Measurements from ENCODE around the gene AUTS2. TPM values are rescaled to one million over a fixed set of nuclear protein-coding genes. Genes with fewer than 3 reads are reported as not detected.

The AUTS2 gene
- total and polyA plus RNA-seq, 2 of the 8 experiments (the other 6 are each of a cell fraction or from before 2014, with no cell fraction given): 25.9 to 101 TPM

DNA sequence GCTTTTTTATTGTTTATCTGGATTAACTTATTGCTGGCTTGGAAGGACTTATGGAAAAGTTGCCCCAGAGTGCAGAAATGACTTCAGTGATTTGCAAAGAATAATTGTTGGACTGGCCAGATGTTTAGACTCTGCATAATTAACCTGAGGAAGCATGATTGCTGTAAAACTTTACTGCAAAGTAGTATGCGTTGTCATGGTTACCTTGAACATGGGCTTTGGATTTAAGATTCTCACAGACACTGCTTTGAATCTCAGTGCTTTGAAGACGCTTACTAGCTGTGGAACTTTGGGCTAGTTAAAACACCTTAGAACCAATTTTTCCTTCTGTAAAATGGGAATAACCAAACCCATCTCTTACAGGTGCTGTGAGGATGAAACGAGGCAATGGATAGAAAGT, 1108.4 kb downstream of the AUTS2 start:
- ChIA-PET CTCF (ENCODE audit: partially characterized antibody) (interaction anchor here (1.3 to 2.2 kb wide), 3 partner anchors 7 to 53 kb away, joined by 3 to 9 read pairs (median 7); no protein-coding TSS in a partner anchor), POLR2A (ENCODE audit: partially characterized antibody) (interaction anchor here (0.6 to 4.2 kb wide), 5 partner anchors 8 to 25 kb away, joined by 3 to 21 read pairs (median 3); no protein-coding TSS in a partner anchor)
- FAIRE-seq: peak; percentile 7

More for the DNA sequence above, 1108.4 kb downstream of the AUTS2 start:
- H2AFZ ChIP-seq (ENCODE audit: low read length): no peak overlapping the region
- H2BK120ac ChIP-seq (replicated peaks; ENCODE audit: low read depth, low read length): no peak overlapping the region
- H2BK15ac ChIP-seq (ENCODE audit: low read length): no peak overlapping the region
- H3K14ac ChIP-seq (ENCODE audit: insufficient read length): no peak overlapping the region
- no peak overlapping the region for H4K91ac ChIP-seq (replicated peaks; ENCODE audit: insufficient read length, low read length)
- peak in 1 of 2 experiments; percentile 11; a peak in 1 of 3 replicates for TF ChIP-seq POLR2A (IDR thresholded peaks at IDR 0.05; ENCODE audit: control extremely low read depth in 1 of 2, low read depth in 2 of 2, low read length in 2 of 2)
- no peak for TF ChIP-seq PHF8 (conservative IDR thresholded peaks at IDR 0.05; ENCODE audit: low read depth, low read length)
- H3K56ac ChIP-seq (replicated peaks; ENCODE audit: insufficient read length, low read depth, low read length): no peak overlapping the region
- no peak overlapping the region for H2BK20ac ChIP-seq (ENCODE audit: low read length)
- H3K79me1 ChIP-seq (ENCODE audit: low read depth, low read length): peaks cover 22% of the 10 kb centered on the region
- peaks cover 54 to 100% of the 10 kb centered on the region in 2 experiments for H3K79me2 ChIP-seq (ENCODE audit: control insufficient read depth in 1 of 2, insufficient read depth in 2 of 2, low read length in 2 of 2)
- no peak overlapping the region for H3K27ac ChIP-seq (ENCODE audit: low read depth, low read length)
- 86% methylated on average over 3 of the region's 3 CpGs; no CpG with 5 or more reads in 1 of the 2 experiments for WGBS, 2 experiments (ENCODE audit: extremely low coverage in 1 of 2, insufficient coverage in 1 of 2, insufficient read length in 1 of 2, insufficient replicate concordance in 2 of 2, low coverage in 1 of 2, low lambda C conversion rate in 2 of 2, missing lambda C conversion rate in 1 of 2)
- H3K4me3 ChIP-seq (ENCODE audit: extremely low read depth in 1 of 4, insufficient read depth in 2 of 4, low read depth in 3 of 4, low read length in 4 of 4): no peak overlapping the region
- no peak overlapping the region for H3K9ac ChIP-seq (replicated peaks in 1 of 4; ENCODE audit: extremely low read depth in 1 of 4, low read depth in 3 of 4, low read length in 3 of 4)
- H4K8ac ChIP-seq (ENCODE audit: extremely low read depth, insufficient read depth, low read length): no peak overlapping the region
- no peaks in the 10 kb centered on the region for H3K9me3 ChIP-seq (ENCODE audit: insufficient read depth in 2 of 2, low read depth in 1 of 2, low read length in 1 of 2)
- no peak for DNase-seq (ENCODE audit: low read depth in 1 of 2, low spot score in 2 of 2)
- H3K23me2 ChIP-seq (ENCODE audit: low read depth, low read length): no peaks in the 10 kb centered on the region
- no peak overlapping the region for H2AK5ac ChIP-seq (ENCODE audit: low read depth, low read length)
- no peaks in the 10 kb centered on the region for H3K27me3 ChIP-seq (replicated peaks in 1 of 4; ENCODE audit: control insufficient read depth in 3 of 4, extremely low read depth in 1 of 4, insufficient read depth in 3 of 4, low read length in 3 of 4)
- no peak overlapping the region for H2BK5ac ChIP-seq (ENCODE audit: low read depth, low read length)
- H4K5ac ChIP-seq (ENCODE audit: insufficient read length, low read depth, low read length): no peak overlapping the region
- no peak overlapping the region for H3K4ac ChIP-seq (replicated peaks; ENCODE audit: insufficient read length, low read depth, low read length)
- H3K18ac ChIP-seq (ENCODE audit: extremely low read depth, low read length): no peak overlapping the region
- H3K4me1 ChIP-seq (replicated peaks in 1 of 4; ENCODE audit: control insufficient read depth in 3 of 4, insufficient read depth in 4 of 4, low read length in 3 of 4): peaks cover 26 to 60% (median 48%) of the 10 kb centered on the region in 4 experiments
- H4K20me1 ChIP-seq (replicated peaks in 1 of 2; ENCODE audit: control insufficient read depth in 1 of 2, insufficient read depth in 2 of 2, low read length in 2 of 2): peaks cover 50 to 54% of the 10 kb centered on the region in 2 experiments
- H3K36me3 ChIP-seq (ENCODE audit: control insufficient read depth in 2 of 4, insufficient read depth in 4 of 4, low read length in 3 of 4): peaks cover 5 to 51% (median 11%) of the 10 kb centered on the region in 4 experiments; a peak in 6 of 8 replicates
- H2BK12ac ChIP-seq (ENCODE audit: low read depth, low read length): no peak overlapping the region
- no peak overlapping the region for H3K4me2 ChIP-seq (ENCODE audit: insufficient read depth in 1 of 2, low read depth in 2 of 2, low read length in 2 of 2)
- no peak overlapping the region for H3K23ac ChIP-seq (ENCODE audit: insufficient read length)
